Measurements from ENCODE around the gene PDE3A.

DNA sequence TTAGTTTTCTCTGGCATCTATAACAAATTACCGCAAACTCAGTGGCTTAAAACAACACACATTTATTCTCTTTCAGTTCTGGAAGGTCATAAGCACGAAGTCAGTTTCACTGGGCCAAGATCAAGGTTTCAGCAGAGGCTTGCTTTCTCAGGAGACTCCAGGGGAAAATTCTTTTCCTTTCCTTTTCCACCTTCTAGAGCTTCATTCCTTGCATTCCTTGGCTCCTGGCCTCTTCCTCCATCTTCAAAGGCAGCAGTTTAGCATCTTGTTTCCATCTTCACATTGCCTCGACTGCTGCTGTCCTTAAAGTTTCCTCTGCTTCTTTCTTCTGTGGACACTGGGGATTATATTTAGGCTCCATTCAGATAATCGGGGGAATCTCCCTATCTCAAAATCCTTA lies 106.1 kb downstream of the PDE3A start:
- TF ChIP-seq, protein P1, sequence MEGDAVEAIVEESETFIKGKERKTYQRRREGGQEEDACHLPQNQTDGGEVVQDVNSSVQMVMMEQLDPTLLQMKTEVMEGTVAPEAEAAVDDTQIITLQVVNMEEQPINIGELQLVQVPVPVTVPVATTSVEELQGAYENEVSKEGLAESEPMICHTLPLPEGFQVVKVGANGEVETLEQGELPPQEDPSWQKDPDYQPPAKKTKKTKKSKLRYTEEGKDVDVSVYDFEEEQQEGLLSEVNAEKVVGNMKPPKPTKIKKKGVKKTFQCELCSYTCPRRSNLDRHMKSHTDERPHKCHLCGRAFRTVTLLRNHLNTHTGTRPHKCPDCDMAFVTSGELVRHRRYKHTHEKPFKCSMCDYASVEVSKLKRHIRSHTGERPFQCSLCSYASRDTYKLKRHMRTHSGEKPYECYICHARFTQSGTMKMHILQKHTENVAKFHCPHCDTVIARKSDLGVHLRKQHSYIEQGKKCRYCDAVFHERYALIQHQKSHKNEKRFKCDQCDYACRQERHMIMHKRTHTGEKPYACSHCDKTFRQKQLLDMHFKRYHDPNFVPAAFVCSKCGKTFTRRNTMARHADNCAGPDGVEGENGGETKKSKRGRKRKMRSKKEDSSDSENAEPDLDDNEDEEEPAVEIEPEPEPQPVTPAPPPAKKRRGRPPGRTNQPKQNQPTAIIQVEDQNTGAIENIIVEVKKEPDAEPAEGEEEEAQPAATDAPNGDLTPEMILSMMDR (conservative IDR thresholded peaks at IDR 0.05) = no peak
- TF ChIP-seq ZFX (IDR thresholded peaks at IDR 0.05) = no peak
